ENCODE results near the gene CD38.
A peak's percentile ranks its signal among the peaks of the same experiment; 100 is the strongest.
"Not testable (repeated sequence)": the region's sequence is repeated elsewhere in the genome, so short reads cannot be mapped to it uniquely, and the experiment has no call there.

Gene CD38

DNA sequence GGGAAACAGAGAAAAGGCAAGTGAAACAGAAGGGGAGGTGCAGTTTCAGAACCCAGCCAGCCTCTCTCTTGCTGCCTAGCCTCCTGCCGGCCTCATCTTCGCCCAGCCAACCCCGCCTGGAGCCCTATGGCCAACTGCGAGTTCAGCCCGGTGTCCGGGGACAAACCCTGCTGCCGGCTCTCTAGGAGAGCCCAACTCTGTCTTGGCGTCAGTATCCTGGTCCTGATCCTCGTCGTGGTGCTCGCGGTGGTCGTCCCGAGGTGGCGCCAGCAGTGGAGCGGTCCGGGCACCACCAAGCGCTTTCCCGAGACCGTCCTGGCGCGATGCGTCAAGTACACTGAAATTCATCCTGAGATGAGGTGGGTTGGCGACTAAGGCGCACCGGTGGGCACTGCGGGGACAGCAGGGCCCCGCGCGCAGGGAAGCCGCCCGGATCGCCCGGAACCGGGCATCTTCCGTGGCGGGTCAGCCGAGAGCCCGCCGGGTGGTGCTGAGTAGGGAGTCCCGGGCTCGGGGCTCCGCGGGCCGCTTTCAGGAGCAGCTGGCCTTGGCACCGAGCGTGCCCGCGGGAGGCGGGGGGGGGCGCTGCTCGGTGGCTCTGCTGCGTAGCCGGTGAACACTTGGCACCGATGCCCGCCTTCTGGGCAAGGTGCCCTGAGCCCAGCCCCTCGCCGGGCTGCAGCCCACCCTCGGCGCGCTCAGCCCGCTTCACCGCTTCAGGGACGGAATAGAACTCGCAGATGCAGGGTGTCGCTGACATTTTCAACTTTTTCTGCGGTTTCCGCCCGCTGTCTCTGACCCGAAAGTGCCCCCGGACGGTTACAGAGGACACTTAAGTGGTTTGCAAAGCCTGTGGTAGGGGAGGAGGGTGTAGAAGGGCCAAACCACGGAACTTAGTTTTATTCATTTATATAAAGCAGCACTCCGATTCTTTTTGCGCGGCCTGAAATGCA is at the start of gene CD38:
TSS of gene CD38 (plus strand) at position 40 of the 953 bp plus-strand sequence. CDS start at position 127, 87 bp downstream.
- DNase-seq, result peak; percentile 8

DNA sequence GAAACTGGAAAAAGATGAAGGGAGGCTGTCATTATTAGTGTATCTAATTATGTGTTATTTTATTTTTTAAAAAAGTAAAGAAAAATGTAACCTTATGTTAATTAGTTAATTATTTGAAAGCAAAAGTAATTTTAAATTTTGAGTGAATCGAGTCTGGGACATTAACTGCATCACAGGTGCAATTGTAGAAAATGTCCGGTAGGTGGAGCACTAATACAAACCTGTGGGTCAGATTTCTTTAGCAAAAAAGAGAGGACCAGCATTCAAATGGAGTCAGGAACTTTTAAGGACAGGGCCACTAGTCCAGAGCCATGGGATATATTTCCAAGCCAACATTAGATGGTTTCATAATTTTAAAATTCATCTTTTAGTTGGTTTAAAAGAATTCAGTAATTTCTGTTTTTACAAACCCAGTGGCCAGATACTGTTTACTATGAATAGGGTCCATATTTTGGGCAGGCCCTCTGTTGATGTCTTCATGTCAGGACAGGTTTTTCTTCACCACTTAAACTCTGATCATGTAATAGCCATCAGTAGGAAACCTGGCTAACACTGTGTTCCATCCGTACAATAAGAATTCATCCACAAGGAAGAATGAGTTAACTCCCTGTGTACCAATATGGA is 48.1 kb upstream of the CD38 start:
- DNase-seq, result peak; percentile 19

GRCh38 chr4:15733061-15733460 is 45.1 kb upstream of the CD38 start:
- DNase-seq, result not testable (repeated sequence)

DNA sequence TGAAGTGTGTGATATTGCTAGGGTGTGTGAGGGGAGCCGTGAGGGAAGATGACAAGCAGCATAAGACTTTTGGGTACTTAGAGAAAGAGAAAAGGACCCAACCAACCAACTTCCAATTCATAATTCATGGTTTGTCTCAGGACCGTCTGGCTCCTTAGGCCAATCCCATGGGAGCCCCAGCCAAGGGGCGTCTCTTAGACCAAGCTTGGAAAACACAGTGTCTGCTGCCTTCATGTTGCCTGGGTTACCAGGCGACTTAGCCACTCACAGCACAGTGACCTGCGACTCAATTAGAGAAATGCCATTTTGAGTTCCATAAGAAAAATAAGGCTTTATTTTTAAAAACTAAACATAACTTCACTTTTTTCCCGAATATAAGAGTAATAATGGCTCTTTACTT is 42.6 kb upstream of the CD38 start:
- DNase-seq, result no peak

DNA sequence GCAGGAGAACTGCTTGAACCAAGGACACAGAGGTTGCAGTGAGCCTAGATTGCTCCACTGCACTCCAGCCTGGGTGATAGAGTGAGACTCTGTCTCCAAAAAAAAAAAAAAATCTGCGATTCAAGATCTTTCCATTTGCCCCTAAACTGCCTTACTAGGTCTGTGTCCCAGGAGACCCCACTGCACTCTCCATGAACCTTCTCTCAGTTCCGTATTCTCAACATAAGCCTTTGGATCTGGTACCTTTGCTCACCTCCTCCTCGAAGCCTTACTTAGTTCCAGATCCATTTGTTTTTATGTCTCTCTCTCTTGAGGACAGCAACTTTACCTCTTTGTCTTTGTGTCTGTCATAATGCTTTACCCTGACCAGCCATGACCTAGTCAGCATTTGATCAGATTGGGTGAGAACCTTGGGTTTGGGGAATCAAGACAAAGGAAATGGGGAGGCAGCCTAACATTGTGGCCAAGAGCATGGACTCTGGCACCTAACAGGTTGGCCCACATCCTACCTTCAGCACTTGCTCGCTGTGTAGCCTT is 41.5 kb upstream of the CD38 start:
- DNase-seq, result no peak

DNA sequence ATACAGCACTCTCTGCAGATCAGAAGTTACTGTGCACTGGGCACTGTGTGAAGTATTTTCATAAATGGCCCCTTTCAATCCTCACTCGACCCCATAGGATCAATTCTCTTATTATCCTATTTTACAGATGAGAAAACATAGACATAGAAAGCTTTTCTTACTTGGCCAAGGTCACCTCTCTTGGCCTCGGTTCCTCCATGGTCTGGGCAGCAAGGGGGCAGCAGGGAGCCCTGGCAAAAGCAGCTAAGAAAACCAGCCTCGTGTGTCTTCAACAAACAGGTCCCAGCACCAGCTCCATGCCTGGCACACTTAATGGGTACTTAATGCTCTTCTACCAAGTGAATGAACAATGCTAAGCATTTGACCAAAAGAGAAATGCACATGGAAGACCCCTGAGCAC is 40.9 kb upstream of the CD38 start:
- DNase-seq, result no peak

- no peak for DNase-seq
Measured at GRCh38 chr4:15738877-15739276, 39.3 kb upstream of the CD38 start.

DNA sequence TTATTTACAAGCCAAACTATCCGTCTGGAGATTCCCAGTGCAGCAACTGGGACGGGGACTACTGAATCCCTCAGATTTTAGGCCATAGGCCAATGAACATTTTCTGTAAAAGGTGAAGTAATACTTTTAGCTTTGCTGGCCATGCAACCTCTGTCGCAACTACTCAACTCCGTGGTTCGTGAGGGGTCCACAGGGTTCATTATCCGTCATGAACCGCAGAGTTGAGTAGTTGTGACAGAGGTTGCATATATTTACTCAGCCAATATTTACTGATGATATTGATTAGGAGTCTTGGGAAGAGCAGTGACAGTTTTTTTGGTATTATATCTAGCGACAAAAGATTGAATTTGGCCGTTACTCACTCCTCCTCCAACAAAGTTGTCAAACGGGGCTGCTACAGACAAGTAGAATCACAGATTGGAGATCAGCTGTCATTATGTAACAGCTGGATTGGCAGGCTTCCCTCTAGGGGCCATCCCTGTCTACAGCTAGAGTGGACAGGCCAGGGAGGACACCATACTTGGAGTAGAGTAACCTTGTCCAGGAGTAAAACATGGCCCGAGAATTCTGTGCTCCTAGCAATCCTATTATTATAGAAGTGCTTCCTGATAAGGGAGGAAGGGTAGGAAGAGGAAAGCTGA is 37.2 kb upstream of the CD38 start:
- no peak for DNase-seq

DNA sequence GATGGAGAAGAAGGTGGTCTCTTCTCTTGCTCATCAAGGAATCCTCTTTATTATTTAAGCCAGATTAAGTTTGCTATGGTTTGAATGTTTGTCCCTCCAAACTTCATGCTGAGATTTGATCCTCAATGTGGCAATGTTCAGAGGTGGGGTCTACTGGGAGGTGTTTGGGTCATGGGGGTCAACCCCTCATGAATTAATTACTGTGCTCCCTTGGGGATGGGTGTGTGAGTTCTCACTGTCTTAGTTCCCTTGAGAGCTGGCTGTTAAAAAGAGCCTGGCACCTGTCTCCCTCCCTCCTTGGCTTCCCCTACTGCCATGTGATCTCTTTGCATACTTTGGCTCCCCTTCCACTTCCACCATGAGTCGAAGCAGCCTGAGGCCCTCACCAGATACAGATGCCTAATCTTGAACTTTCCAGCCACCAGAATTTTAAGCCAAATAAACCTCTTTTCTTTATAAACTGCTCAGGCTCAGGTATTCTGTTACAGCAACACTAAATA is 36.0 kb upstream of the CD38 start:
- no peak for DNase-seq

GRCh38 chr4:15742637-15743036 is 35.5 kb upstream of the CD38 start:
- DNase-seq, result no peak

- no peak for DNase-seq
Measured at GRCh38 chr4:15744016-15744545, 34.0 kb upstream of the CD38 start.

DNA sequence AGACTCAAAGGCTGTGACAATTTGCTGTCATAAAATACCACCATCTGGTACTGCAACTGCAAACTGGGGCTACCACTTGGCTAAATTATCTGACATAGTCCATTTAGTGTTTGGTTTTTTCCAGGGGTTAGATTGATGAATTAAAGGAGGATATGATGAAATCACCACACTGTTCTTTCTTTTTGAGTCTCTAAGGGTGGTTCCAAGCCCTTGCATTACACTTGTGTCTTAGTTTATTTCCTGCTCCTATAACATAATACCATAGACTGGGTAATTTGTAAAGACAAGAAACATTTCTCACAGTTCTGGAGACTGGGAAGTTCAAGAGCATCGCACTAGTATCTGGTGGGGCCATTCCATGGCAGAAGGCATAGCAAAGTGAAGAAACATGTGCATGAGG is 32.0 kb upstream of the CD38 start:
- no peak for DNase-seq

DNA sequence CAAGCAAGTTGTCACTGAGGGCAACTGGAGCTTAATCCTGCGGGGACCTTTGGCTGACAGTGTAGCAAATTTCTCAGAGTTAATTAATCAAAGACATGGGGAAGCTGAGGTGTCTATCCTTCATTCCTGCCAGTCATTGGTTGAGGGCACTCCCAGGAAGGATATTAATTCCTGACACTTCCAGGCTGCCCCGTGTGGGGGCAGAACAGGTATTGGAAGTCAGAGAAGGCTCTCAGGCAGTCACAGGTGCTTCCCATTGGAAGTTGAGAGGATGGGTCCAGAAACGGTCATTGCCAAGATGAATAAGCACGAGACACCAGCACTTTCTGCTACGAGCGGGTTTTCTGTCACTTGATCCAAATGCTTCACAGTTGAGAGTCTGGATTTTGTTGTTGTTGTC is 29.1 kb upstream of the CD38 start:
- no peak for DNase-seq

DNA sequence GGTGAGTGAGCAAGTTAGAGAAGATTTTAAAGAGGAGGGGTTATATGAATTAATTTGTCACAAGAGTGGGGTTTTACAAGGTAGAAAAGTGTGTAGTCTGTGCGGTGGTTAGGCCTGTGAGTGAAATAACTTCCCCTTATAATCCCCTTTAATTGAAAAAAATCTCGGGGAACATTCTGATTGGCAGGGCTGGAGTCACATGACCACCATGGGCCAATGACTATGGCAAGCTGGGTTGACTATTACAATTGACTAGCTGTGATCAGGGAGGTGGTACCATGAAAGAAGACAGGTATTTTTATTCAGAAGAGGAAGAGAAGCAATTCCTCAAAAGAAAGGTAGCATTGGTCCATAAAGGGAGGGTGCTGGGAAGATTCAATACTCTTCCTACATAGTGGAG is 27.0 kb upstream of the CD38 start:
- no peak for DNase-seq

DNA sequence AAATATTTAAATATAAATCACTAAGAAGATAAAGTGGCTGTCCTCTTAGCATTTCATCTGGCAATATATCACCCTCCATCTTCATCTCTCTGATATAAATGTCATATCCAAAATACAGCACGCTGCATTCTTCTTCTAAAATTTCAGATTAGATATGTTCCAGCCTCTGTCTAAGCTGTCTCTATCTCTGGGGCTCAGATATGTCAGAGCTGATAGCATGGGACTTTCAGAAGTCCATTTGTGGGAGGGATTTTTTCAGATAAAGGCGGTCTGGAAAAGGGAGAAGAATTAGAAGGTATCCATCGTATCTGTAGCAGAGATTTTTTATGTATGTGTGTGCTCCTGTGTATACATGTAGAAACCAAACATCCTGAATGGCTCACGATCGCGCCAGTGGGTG is 25.0 kb upstream of the CD38 start:
- no peak for DNase-seq

GRCh38 chr4:15753786-15754185 is 24.3 kb upstream of the CD38 start:
- no peak for DNase-seq

GRCh38 chr4:15754323-15754722 is 23.8 kb upstream of the CD38 start:
- DNase-seq, result no peak

GRCh38 chr4:15755321-15756155 is 22.6 kb upstream of the CD38 start:
- DNase-seq, result no peak

DNA sequence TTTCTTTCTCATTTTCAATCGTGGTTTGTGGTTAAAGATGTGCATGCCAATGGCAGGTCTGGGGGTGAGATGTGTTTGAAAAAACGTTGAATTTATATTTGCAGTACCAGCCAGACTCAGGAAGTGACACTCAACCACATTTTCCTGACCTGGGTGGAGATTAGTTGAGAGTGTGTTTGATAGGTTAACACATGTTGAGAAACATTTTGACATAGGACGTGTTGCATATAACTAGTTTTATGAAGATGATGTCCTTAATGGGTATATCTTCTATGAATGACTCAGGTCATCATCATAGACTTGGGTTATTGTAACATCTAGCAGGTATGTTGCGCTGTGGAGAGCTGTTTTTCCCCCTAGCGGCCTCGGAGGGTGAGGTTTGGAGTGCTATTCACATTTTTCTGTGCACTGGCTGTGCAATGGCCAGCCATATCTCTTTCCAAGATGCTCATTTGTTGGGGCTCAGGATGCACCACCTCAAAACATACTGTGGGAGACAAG is 21.7 kb upstream of the CD38 start:
- DNase-seq, result no peak

GRCh38 chr4:15757054-15757453 is 21.1 kb upstream of the CD38 start:
- DNase-seq, result no peak

- no peak for DNase-seq
Measured at GRCh38 chr4:15758294-15758693, 19.8 kb upstream of the CD38 start.

DNA sequence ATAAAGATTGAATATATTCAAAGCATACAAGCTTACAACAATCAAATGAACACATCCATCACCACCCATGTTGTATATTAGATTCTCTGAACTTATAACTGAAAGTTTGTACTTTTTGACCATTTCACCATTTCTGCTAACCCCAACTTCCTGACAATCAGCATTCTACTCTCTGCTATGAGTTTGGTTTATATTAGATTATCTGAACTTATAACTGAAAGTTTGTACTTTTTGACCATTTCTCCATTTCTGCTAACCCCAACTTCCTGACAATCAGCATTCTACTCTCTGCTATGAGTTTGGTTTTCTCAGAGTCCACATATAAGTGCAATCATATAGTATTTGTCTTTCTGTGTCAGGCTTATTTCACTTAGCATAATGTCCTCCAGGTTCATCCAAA is 15.7 kb upstream of the CD38 start:
- DNase-seq, result not testable (repeated sequence)
